K562 (cell line): ENCODE results near the gene SH3RF1. TPM values are rescaled to one million over a fixed set of nuclear protein-coding genes. Genes with fewer than 3 reads are reported as not detected.

Experiments
- ATAC-seq: fragments of 200-7000 bp; cut with Tn5 transposase; 3 replicates; pipeline ENCODE4 v1.9.1; 2020; ENCODE audit warnings: moderate library complexity
- BruUV-seq: library from RNA; stranded (reverse); fragments of 400-500 nt; replicated peaks from 2 replicates; lab custom pipeline; 2021; lab: Mats Ljungman, UMichigan
- CTCF ChIA-PET: fragments of 300-600 bp; formaldehyde crosslinking; extraction: SDS; loops from one replicate; lab custom pipeline; 2021; ENCODE audit warnings: low intra/inter-chr PET ratio; lab: Yijun Ruan, JAX
- POLR2A ChIA-PET: fragments of 300-600, 350-650 bp; sonication (Branson Sonifier 250); formaldehyde crosslinking; extraction: SDS; loops from one replicate; lab custom pipeline; 2021; ENCODE audit warnings: antibody characterized with exemption, inconsistent platforms; lab: Yijun Ruan, JAX
- DNase-seq, 4 experiments: peaks; one replicate each; pipeline versions ENCODE4 v3.0.0 to v3.0.0-alpha.2; 2011 to 2018; ENCODE audit warnings: low spot score in 3 of 4, mixed read lengths in 3 of 4; ENCODE audit errors: extremely low read depth in 1 of 4
- FAIRE-seq: peaks from 2 replicates; lab custom pipeline; 2011; peaks lifted over from hg19 to GRCh38; lab: Jason Lieb, UNC
- H2AFZ ChIP-seq: 2 replicates; pipeline ENCODE4 v1.6.0; 2011; ENCODE audit warnings: low read depth, low read length, control low read depth, inconsistent platforms
- H3K27ac ChIP-seq: fragments of 200-600 bp; 3 replicates; pipeline ENCODE4 v1.8.0; 2011; ENCODE audit warnings: low read depth, mild to moderate bottlenecking, control low read depth, inconsistent platforms, low read length, moderate library complexity, mixed read lengths; ENCODE audit errors: extremely low read depth
- H3K27me3 ChIP-seq, 2 experiments: fragments of 300-600 bp in 1 of 2; 2 replicates in 1 of 2; 3 replicates in 1 of 2; pipeline versions ENCODE4 v1.6.0 to v1.8.0; 2011; ENCODE audit warnings: inconsistent platforms in 2 of 2, low read length in 2 of 2, mild to moderate bottlenecking in 1 of 2, mixed read lengths in 1 of 2, moderate library complexity in 1 of 2; ENCODE audit not compliant: control insufficient read depth in 2 of 2, insufficient read depth in 2 of 2
- H3K36me3 ChIP-seq: fragments of 300-600 bp; 3 replicates; pipeline ENCODE4 v1.8.0; 2011; ENCODE audit warnings: mild to moderate bottlenecking, low read length, inconsistent platforms; ENCODE audit not compliant: control insufficient read depth, insufficient read depth
- H3K4me1 ChIP-seq, 2 experiments: fragments of 200-600 bp in 1 of 2; replicated peaks in 1 of 2; 2 replicates in 1 of 2; 3 replicates in 1 of 2; pipeline versions ENCODE4 v1.5.1 to v1.8.0; 2011; ENCODE audit warnings: inconsistent platforms in 2 of 2, low read length in 2 of 2, mild to moderate bottlenecking in 1 of 2, mixed read lengths in 1 of 2, moderate library complexity in 1 of 2; ENCODE audit not compliant: control insufficient read depth in 2 of 2, insufficient read depth in 2 of 2
- H3K4me2 ChIP-seq: 2 replicates; pipeline ENCODE4 v1.6.1; 2011; ENCODE audit warnings: low read length, control low read depth, inconsistent platforms, mixed read lengths; ENCODE audit not compliant: insufficient read depth
- H3K4me3 ChIP-seq: fragments of 200-600 bp; sonication (generic), shearing (Covaris generic); 2 replicates; pipeline ENCODE4 v1.5.1; 2016; ENCODE audit warnings: control low read depth, inconsistent platforms
- H3K79me2 ChIP-seq: fragments of 200-600 bp; 3 replicates; pipeline ENCODE4 v1.8.0; 2011; ENCODE audit warnings: low read length, inconsistent platforms; ENCODE audit not compliant: control insufficient read depth, insufficient read depth
- H3K9ac ChIP-seq, 2 experiments: 2 replicates each; pipeline versions ENCODE4 v1.6.0 to v1.6.1; 2011; ENCODE audit warnings: low read depth in 2 of 2, low read length in 2 of 2, control low read depth in 1 of 2, inconsistent platforms in 1 of 2, mild to moderate bottlenecking in 1 of 2, mixed read lengths in 1 of 2; ENCODE audit not compliant: insufficient read depth in 1 of 2
- H3K9me1 ChIP-seq: one replicate; pipeline ENCODE4 v1.6.0; 2011; ENCODE audit warnings: inconsistent platforms, mild to moderate bottlenecking, low read length, moderate library complexity; ENCODE audit not compliant: control insufficient read depth, insufficient read depth
- H3K9me3 ChIP-seq: replicated peaks from 2 replicates; pipeline ENCODE4 v1.5.1; 2011; ENCODE audit warnings: low read depth, low read length, inconsistent platforms; ENCODE audit not compliant: control insufficient read depth, insufficient read depth
- H4K20me1 ChIP-seq: replicated peaks from 2 replicates; pipeline ENCODE4 v1.6.1; 2011; ENCODE audit warnings: low read length, inconsistent platforms, mixed read lengths; ENCODE audit not compliant: control insufficient read depth, insufficient read depth
- BCL6 ChIP-seq: fragments of 250-450 bp; sonication (Bioruptor Pico); IDR thresholded peaks from 2 replicates; pipeline ENCODE4 v1.4.0; 2020
- ESRRB ChIP-seq: fragments of 250-450 bp; sonication (Bioruptor Pico); IDR thresholded peaks from 2 replicates; pipeline ENCODE4 v1.5.0; 2020; ENCODE audit warnings: mild to moderate bottlenecking, moderate library complexity, borderline replicate concordance
- MLLT1 ChIP-seq, 2 experiments: fragments of 450-650 bp; IDR thresholded peaks; 2 replicates each; pipeline ENCODE4 v1.6.1; 2016
- MTA3 ChIP-seq: fragments of 450-650 bp; formaldehyde crosslinking; IDR thresholded peaks from 2 replicates; pipeline ENCODE4 v1.6.1; 2017; ENCODE audit warnings: mild to moderate bottlenecking, borderline replicate concordance
- NR4A1 ChIP-seq, 2 experiments: fragments of 250-450 bp in 1 of 2; fragments of 450-650 bp in 1 of 2; sonication (Bioruptor Pico) in 1 of 2; IDR thresholded peaks; 2 replicates each; pipeline versions ENCODE4 v1.4.0 to v1.6.1; 2016 to 2020; ENCODE audit warnings: mild to moderate bottlenecking in 2 of 2, missing compliant biosample characterization in 1 of 2, missing genetic modification characterization in 1 of 2, moderate library complexity in 1 of 2
- PRMT5 ChIP-seq: sonication (generic); formaldehyde crosslinking; IDR thresholded peaks from 2 replicates; pipeline ENCODE4 v1.5.0; 2020; ENCODE audit warnings: missing genetic modification reagents
- SP1 ChIP-seq: sonication (generic); formaldehyde crosslinking; IDR thresholded peaks from 2 replicates; pipeline ENCODE4 v1.8.1; 2022; ENCODE audit warnings: mild to moderate bottlenecking, missing genetic modification reagents
- SUPT5H ChIP-seq: fragments of 450-650 bp; IDR thresholded peaks from 2 replicates; pipeline ENCODE4 v1.6.1; 2016
- ZBTB1 ChIP-seq: sonication (generic); formaldehyde crosslinking; IDR thresholded peaks from 2 replicates; pipeline ENCODE4 v1.8.1; 2023; ENCODE audit warnings: missing genetic modification reagents, low read depth, mild to moderate bottlenecking, borderline replicate concordance
- ZC3H8 ChIP-seq: fragments of 450-650 bp; IDR thresholded peaks from 2 replicates; pipeline ENCODE4 v1.6.1; 2017
- ZNF121 ChIP-seq: sonication (generic); formaldehyde crosslinking; conservative IDR thresholded peaks from 2 replicates; pipeline ENCODE4 v1.8.0; 2022; ENCODE audit warnings: missing genetic modification reagents
- ZNF146 ChIP-seq: IDR thresholded peaks from one replicate; pipeline ENCODE4 v1.6.1; 2018; ENCODE audit warnings: missing compliant biosample characterization; ENCODE audit not compliant: unreplicated experiment
- ZNF354B ChIP-seq: fragments of 250-450 bp; sonication (Bioruptor Pico); IDR thresholded peaks from 2 replicates; pipeline ENCODE4 v1.4.0; 2020
- ZNF740 ChIP-seq, 3 experiments: fragments of 200-800 bp in 1 of 3; sonication (Bioruptor generic) in 1 of 3; sonication (generic) in 1 of 3; formaldehyde crosslinking in 1 of 3; IDR thresholded peaks; 2 replicates each; pipeline versions ENCODE4 v1.6.1 to v1.8.0; 2016 to 2022; ENCODE audit warnings: mild to moderate bottlenecking in 2 of 3, missing compliant biosample characterization in 2 of 3, missing genetic modification characterization in 2 of 3, missing genetic modification reagents in 1 of 3
- WGBS: fragments of 100-300 bp; shearing (Covaris generic); methylation state at CpG from one replicate; pipeline ENCODE4 v1.1.6; 2016; ENCODE audit warnings: low coverage, mixed read lengths; ENCODE audit not compliant: insufficient coverage; ENCODE audit errors: missing lambda C conversion rate; 5-methylcytosine and 5-hydroxymethylcytosine counted together
- in situ Hi-C: fragments of 300-500 bp; cut with MboI; formaldehyde crosslinking; loops from 4 replicates; pipeline ENCODE4 v1.15.0; 2018; ENCODE audit warnings: inconsistent platforms, mixed read lengths
- intact Hi-C: fragments of 100-400 bp; cut with micrococcal nuclease; formaldehyde crosslinking; loops from 2 replicates; pipeline ENCODE4 v1.14.2; 2022
- polyA plus RNA-seq, 8 experiments: library from polyadenylated mRNA; depleted of rRNA in 4 of 8; stranded (reverse) in 5 of 8; unstranded in 3 of 8; fragments of >200 nt; fragmentation: Nextera tagmentation in 2 of 8; fragmentation: Illumina TruSeq in 1 of 8; extraction: Ambion mirVana in 2 of 8; extraction: Trizol in 1 of 8; gene quantifications; 2 replicates each; pipeline versions ENCODE4 v1.2.1 to v1.2.3, GENCODE V29; 2011 to 2014; ENCODE audit warnings: inconsistent platforms in 1 of 8, missing spikeins in 1 of 8
- total RNA-seq, 7 experiments: library from RNA; depleted of rRNA in 6 of 7; stranded (reverse); fragments of >200 nt in 6 of 7; fragmentation: Illumina TruSeq in 2 of 7; extraction: Trizol in 2 of 7; gene quantifications; 2 replicates each; pipeline versions ENCODE4 v1.2.1 to v1.2.3, GENCODE V29; 2011 to 2021; ENCODE audit warnings: low replicate concordance in 1 of 7
- TF ChIP-seq, protein P1 (sequence below): IDR thresholded peaks from 2 replicates; pipeline ENCODE4 v1.6.1; 2012; ENCODE audit warnings: low read depth, low read length, improper control_type of control experiment, borderline replicate concordance
- TF ChIP-seq, protein P2 (sequence below): fragments of 450-650 bp; IDR thresholded peaks from 2 replicates; pipeline ENCODE4 v1.7.0; 2016; ENCODE audit warnings: borderline replicate concordance

Gene SH3RF1
- total and polyA plus RNA-seq, 9 of the 15 experiments (the other 6 are each of a cell fraction or from before 2014, with no cell fraction given), result 0.04 to 0.16 (median 0.11) TPM; not detected in 6

GRCh38 chr4:169220854-169221411 lies 49.8 kb downstream of the SH3RF1 start (continued):
- no peak for TF ChIP-seq BCL6 (CRISPR knock-in tag)
- no peak for TF ChIP-seq NR4A1 (CRISPR knock-in tag; IDR thresholded peaks at IDR 0.05)
- TF ChIP-seq NR4A1 (tag; IDR thresholded peaks at IDR 0.05), result no peak
- TF ChIP-seq PRMT5 (CRISPR knock-in tag), result no peak
- no peak for TF ChIP-seq SUPT5H

DNA sequence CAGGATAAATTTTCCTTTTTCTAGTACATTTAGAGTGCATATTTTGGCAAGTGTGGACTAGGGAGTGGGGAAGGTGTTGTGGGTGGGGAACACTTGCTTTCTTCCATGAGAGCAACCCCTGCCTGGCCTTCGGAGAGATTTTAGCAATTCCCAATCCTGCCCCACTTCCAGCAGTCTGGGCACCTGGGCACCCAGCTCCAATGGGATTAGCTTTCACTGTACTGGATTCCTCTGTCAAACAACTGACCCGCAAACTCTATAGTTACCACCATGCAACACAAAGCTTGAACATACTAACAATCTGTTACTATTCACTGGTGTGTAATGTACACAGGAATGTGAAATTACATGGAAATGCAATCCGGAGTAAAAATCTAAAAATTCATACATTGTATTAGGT lies 50.3 kb downstream of the SH3RF1 start:
- no TSS peak for BruUV-seq
- in situ Hi-C loops (no loop called here), intact Hi-C loops (no loop called here)
- POLR2A ChIA-PET, result no interaction called here
- Histone ChIP-seq H2AFZ (no peak overlapping the region), H3K27me3 (no peaks in the 10 kb centered on the region), H3K4me1 (no peaks in the 10 kb centered on the region), H3K27ac (no peak overlapping the region), H3K36me3 (no peaks in the 10 kb centered on the region), H3K4me2 (no peak overlapping the region), H3K9me1 (no peaks in the 10 kb centered on the region), H3K9me3 (no peaks in the 10 kb centered on the region), H3K79me2 (no peaks in the 10 kb centered on the region), H4K20me1 (no peaks in the 10 kb centered on the region), H3K4me3 (no peak overlapping the region), H3K9ac (no peak overlapping the region)
- WGBS, result 0% methylated on average over 3 of the region's 3 CpGs
- ATAC-seq (no peak), FAIRE-seq (no peak), DNase-seq (no peak)
- CTCF ChIA-PET, result no interaction called here
- TF ChIP-seq MLLT1 (IDR thresholded peaks at IDR 0.05), result no peak
- no peak for TF ChIP-seq ZC3H8
- TF ChIP-seq ZNF354B (CRISPR knock-in tag), result no peak
- TF ChIP-seq ZNF121 (CRISPR knock-in tag), result no peak
- TF ChIP-seq, protein P1, sequence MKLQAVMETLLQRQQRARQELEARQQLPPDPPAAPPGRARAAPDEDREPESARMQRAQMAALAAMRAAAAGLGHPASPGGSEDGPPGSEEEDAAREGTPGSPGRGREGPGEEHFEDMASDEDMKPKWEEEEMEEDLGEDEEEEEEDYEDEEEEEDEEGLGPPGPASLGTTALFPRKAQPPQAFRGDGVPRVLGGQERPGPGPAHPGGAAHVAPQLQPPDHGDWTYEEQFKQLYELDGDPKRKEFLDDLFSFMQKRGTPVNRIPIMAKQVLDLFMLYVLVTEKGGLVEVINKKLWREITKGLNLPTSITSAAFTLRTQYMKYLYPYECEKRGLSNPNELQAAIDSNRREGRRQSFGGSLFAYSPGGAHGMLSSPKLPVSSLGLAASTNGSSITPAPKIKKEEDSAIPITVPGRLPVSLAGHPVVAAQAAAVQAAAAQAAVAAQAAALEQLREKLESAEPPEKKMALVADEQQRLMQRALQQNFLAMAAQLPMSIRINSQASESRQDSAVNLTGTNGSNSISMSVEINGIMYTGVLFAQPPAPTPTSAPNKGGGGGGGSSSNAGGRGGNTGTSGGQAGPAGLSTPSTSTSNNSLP, result no peak
- no peak for TF ChIP-seq SP1 (CRISPR knock-in tag)
- no peak for TF ChIP-seq ZBTB1
- TF ChIP-seq ESRRB (CRISPR knock-in tag), result no peak
- TF ChIP-seq, protein P2, sequence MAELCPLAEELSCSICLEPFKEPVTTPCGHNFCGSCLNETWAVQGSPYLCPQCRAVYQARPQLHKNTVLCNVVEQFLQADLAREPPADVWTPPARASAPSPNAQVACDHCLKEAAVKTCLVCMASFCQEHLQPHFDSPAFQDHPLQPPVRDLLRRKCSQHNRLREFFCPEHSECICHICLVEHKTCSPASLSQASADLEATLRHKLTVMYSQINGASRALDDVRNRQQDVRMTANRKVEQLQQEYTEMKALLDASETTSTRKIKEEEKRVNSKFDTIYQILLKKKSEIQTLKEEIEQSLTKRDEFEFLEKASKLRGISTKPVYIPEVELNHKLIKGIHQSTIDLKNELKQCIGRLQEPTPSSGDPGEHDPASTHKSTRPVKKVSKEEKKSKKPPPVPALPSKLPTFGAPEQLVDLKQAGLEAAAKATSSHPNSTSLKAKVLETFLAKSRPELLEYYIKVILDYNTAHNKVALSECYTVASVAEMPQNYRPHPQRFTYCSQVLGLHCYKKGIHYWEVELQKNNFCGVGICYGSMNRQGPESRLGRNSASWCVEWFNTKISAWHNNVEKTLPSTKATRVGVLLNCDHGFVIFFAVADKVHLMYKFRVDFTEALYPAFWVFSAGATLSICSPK, result no peak
- TF ChIP-seq ZNF740 (CRISPR knock-in tag; IDR thresholded peaks at IDR 0.05), result no peak
- TF ChIP-seq ZNF740 (tag; IDR thresholded peaks at IDR 0.05), result no peak
- TF ChIP-seq MTA3, result no peak
- TF ChIP-seq ZNF146, result no peak
